ENCODE results near the gene LY6G5C. TPM values are rescaled to one million over a fixed set of nuclear protein-coding genes. Genes with fewer than 3 reads are reported as not detected.

LY6G5C gene
- total and polyA plus RNA-seq, 4 donors, result 0.59 to 2.5 (median 1.1) TPM

DNA sequence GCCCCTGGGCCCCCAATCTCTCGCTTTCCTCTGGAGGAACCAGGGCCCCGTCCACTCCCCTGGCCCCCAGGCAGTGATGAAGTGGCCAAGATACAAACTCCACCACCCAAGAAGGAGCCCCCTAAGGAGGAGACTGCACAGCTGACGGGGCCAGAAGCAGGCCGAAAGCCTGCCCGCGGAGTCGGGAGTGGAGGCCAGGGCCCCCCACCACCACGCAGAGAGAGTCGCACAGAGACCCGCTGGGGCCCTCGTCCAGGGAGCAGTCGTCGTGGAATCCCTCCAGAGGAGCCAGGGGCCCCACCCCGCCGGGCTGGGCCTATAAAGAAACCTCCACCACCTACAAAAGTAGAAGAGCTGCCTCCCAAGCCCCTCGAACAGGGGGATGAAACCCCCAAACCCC is 49.7 kb downstream of the LY6G5C start:
- H3K36me3 ChIP-seq (ENCODE audit: control insufficient read depth in 4 of 4, insufficient read depth in 3 of 4, low read depth in 1 of 4, low read length in 3 of 4), result peaks cover 44 to 89% (median 65%) of the 10 kb centered on the region in 4 donors
- no peaks in the 10 kb centered on the region for H3K9me3 ChIP-seq (ENCODE audit: control insufficient read depth in 4 of 4, low read length in 3 of 4)
- no peak overlapping the region for H3K9ac ChIP-seq (ENCODE audit: low read depth in 1 of 2, low read length in 2 of 2)
- no peak for TF ChIP-seq YY1 (IDR thresholded peaks at IDR 0.05)
- TF ChIP-seq SP1 (IDR thresholded peaks at IDR 0.05), result no peak
- no peak for TF ChIP-seq FOXA2 (IDR thresholded peaks at IDR 0.05)
- TF ChIP-seq, protein P1, sequence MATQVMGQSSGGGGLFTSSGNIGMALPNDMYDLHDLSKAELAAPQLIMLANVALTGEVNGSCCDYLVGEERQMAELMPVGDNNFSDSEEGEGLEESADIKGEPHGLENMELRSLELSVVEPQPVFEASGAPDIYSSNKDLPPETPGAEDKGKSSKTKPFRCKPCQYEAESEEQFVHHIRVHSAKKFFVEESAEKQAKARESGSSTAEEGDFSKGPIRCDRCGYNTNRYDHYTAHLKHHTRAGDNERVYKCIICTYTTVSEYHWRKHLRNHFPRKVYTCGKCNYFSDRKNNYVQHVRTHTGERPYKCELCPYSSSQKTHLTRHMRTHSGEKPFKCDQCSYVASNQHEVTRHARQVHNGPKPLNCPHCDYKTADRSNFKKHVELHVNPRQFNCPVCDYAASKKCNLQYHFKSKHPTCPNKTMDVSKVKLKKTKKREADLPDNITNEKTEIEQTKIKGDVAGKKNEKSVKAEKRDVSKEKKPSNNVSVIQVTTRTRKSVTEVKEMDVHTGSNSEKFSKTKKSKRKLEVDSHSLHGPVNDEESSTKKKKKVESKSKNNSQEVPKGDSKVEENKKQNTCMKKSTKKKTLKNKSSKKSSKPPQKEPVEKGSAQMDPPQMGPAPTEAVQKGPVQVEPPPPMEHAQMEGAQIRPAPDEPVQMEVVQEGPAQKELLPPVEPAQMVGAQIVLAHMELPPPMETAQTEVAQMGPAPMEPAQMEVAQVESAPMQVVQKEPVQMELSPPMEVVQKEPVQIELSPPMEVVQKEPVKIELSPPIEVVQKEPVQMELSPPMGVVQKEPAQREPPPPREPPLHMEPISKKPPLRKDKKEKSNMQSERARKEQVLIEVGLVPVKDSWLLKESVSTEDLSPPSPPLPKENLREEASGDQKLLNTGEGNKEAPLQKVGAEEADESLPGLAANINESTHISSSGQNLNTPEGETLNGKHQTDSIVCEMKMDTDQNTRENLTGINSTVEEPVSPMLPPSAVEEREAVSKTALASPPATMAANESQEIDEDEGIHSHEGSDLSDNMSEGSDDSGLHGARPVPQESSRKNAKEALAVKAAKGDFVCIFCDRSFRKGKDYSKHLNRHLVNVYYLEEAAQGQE (IDR thresholded peaks at IDR 0.05), result no peak
- WGBS, result 92% methylated on average over 16 of the region's 16 CpGs
- H3K4me1 ChIP-seq (ENCODE audit: control insufficient read depth in 4 of 4, insufficient read depth in 4 of 4, low read length in 3 of 4), result peaks cover 2 to 23% (median 17%) of the 10 kb centered on the region in 4 donors
- H3K27me3 ChIP-seq (ENCODE audit: control insufficient read depth in 4 of 4, insufficient read depth in 4 of 4, low read length in 3 of 4), result no peaks in the 10 kb centered on the region
- no peak for DNase-seq (ENCODE audit: low spot score)
- H3K27ac ChIP-seq (ENCODE audit: low read depth in 1 of 2, low read length in 2 of 2), result no peak overlapping the region
- no peak overlapping the region for H3K4me3 ChIP-seq (ENCODE audit: low read depth in 1 of 3, low read length in 3 of 3)

DNA sequence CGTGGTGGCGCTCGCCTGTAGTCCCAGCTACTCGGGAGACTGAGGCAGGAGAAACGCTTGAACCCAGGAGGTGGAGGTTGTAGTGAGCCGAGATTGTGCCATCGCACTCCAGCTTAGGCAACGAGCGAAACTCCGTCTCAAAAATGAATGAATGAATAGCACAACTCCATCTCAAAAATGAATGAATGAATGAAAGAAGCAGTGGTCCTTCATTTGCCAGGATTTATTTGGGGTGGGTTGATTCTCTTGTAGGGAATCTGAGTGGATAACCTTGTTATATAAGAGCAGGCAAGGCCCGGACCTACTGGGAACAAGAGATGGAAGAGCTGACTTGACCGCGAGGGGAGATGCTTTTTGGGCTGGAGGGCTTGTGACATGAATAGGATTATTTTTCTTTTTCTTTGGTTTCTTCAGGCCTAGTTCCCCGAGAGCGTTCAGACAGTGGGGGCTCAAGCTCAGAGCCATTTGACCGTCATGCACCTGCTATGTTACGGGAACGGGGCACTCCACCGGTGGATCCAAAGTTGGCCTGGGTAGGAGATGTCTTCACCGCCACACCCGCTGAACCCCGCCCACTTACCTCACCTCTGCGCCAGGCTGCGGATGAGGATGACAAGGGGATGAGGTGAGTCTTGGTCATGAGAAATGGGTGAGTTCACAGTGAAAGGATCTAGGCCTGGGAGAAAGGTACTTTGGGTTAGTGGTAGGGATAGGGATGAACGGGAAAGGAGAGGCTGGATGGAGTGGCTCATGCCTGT is 50.5 kb downstream of the LY6G5C start:
- DNase-seq (ENCODE audit: low spot score), result no peak
- no peaks in the 10 kb centered on the region for H3K27me3 ChIP-seq (ENCODE audit: control insufficient read depth in 4 of 4, insufficient read depth in 4 of 4, low read length in 3 of 4)
- H3K9me3 ChIP-seq (ENCODE audit: control insufficient read depth in 4 of 4, low read length in 3 of 4), result no peaks in the 10 kb centered on the region
- H3K4me1 ChIP-seq (ENCODE audit: control insufficient read depth in 4 of 4, insufficient read depth in 4 of 4, low read length in 3 of 4), result peaks cover 2 to 22% (median 17%) of the 10 kb centered on the region in 4 donors
- no peak overlapping the region for H3K27ac ChIP-seq (ENCODE audit: low read depth in 1 of 2, low read length in 2 of 2)
- H3K9ac ChIP-seq (ENCODE audit: low read depth in 1 of 2, low read length in 2 of 2), result no peak overlapping the region
- no peak overlapping the region for H3K4me3 ChIP-seq (ENCODE audit: low read depth in 1 of 3, low read length in 3 of 3)
- TF ChIP-seq GABPA (IDR thresholded peaks at IDR 0.05 in 1 of 2, conservative IDR thresholded peaks at IDR 0.05 in 1 of 2) (no peak), JUND (IDR thresholded peaks at IDR 0.05) (no peak), HNF4G (IDR thresholded peaks at IDR 0.05) (no peak), YY1 (IDR thresholded peaks at IDR 0.05) (no peak), EGR1 (IDR thresholded peaks at IDR 0.05; ENCODE audit: low read depth in 2 of 2) (no peak), RAD21 (IDR thresholded peaks at IDR 0.05) (no peak), SP1 (IDR thresholded peaks at IDR 0.05) (no peak), FOXA2 (IDR thresholded peaks at IDR 0.05) (no peak), FOXA1 (IDR thresholded peaks at IDR 0.05) (no peak), NR2F2 (IDR thresholded peaks at IDR 0.05) (no peak), HNF4A (conservative IDR thresholded peaks at IDR 0.05) (no peak), RXRA (IDR thresholded peaks at IDR 0.05) (no peak), TAF1 (conservative IDR thresholded peaks at IDR 0.05) (no peak)
- TF ChIP-seq, protein P2, sequence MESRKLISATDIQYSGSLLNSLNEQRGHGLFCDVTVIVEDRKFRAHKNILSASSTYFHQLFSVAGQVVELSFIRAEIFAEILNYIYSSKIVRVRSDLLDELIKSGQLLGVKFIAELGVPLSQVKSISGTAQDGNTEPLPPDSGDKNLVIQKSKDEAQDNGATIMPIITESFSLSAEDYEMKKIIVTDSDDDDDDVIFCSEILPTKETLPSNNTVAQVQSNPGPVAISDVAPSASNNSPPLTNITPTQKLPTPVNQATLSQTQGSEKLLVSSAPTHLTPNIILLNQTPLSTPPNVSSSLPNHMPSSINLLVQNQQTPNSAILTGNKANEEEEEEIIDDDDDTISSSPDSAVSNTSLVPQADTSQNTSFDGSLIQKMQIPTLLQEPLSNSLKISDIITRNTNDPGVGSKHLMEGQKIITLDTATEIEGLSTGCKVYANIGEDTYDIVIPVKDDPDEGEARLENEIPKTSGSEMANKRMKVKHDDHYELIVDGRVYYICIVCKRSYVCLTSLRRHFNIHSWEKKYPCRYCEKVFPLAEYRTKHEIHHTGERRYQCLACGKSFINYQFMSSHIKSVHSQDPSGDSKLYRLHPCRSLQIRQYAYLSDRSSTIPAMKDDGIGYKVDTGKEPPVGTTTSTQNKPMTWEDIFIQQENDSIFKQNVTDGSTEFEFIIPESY (IDR thresholded peaks at IDR 0.05), result no peak
- TF ChIP-seq, protein P1 (IDR thresholded peaks at IDR 0.05), result no peak
- TF ChIP-seq, protein P3, sequence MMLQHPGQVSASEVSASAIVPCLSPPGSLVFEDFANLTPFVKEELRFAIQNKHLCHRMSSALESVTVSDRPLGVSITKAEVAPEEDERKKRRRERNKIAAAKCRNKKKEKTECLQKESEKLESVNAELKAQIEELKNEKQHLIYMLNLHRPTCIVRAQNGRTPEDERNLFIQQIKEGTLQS (IDR thresholded peaks at IDR 0.05), result no peak
- TF ChIP-seq, protein P4, sequence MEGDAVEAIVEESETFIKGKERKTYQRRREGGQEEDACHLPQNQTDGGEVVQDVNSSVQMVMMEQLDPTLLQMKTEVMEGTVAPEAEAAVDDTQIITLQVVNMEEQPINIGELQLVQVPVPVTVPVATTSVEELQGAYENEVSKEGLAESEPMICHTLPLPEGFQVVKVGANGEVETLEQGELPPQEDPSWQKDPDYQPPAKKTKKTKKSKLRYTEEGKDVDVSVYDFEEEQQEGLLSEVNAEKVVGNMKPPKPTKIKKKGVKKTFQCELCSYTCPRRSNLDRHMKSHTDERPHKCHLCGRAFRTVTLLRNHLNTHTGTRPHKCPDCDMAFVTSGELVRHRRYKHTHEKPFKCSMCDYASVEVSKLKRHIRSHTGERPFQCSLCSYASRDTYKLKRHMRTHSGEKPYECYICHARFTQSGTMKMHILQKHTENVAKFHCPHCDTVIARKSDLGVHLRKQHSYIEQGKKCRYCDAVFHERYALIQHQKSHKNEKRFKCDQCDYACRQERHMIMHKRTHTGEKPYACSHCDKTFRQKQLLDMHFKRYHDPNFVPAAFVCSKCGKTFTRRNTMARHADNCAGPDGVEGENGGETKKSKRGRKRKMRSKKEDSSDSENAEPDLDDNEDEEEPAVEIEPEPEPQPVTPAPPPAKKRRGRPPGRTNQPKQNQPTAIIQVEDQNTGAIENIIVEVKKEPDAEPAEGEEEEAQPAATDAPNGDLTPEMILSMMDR (IDR thresholded peaks at IDR 0.05; ENCODE audit: low read depth, low read length, missing input control), result no peak
- TF ChIP-seq, protein P5, sequence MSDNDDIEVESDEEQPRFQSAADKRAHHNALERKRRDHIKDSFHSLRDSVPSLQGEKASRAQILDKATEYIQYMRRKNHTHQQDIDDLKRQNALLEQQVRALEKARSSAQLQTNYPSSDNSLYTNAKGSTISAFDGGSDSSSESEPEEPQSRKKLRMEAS (IDR thresholded peaks at IDR 0.05), result no peak
- 97% methylated on average over 25 of the region's 25 CpGs for WGBS
- peaks cover 46 to 90% (median 66%) of the 10 kb centered on the region in 4 donors for H3K36me3 ChIP-seq (ENCODE audit: control insufficient read depth in 4 of 4, insufficient read depth in 3 of 4, low read depth in 1 of 4, low read length in 3 of 4)

Measured in liver (tissue), 9 donors.